ENCODE data around the gene ACVRL1.

DNA sequence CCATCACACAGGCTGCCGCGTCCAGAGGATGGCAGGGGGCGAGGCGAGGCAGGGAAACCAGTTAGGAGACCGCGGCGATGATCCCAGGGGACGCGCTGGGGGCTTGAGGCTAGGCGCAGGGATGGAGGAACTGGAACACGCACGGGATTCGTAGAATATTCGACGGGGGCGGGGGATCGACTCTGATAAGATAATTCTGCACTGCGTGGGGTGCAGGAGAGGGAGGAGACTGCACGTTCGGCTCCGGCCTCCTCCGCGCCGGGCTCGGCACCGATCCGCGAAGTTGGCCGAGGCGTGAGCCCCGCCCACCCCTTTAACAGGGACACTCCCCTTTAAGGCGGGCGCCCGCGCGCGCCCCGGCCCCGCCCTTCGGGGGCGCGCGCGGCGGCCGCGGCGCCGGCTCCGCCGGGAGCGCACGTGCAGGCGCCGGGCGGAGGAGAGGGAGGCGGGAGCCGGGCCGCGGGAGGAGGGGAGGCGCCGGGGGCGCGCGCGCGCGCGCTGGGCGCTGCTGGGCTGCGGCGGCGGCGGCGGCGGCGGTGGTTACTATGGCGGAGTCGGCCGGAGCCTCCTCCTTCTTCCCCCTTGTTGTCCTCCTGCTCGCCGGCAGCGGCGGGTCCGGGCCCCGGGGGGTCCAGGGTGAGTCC is 44.0 kb downstream of the ACVRL1 start, which contains the start of gene ACVR1B:
- TF ChIP-seq, protein P1, sequence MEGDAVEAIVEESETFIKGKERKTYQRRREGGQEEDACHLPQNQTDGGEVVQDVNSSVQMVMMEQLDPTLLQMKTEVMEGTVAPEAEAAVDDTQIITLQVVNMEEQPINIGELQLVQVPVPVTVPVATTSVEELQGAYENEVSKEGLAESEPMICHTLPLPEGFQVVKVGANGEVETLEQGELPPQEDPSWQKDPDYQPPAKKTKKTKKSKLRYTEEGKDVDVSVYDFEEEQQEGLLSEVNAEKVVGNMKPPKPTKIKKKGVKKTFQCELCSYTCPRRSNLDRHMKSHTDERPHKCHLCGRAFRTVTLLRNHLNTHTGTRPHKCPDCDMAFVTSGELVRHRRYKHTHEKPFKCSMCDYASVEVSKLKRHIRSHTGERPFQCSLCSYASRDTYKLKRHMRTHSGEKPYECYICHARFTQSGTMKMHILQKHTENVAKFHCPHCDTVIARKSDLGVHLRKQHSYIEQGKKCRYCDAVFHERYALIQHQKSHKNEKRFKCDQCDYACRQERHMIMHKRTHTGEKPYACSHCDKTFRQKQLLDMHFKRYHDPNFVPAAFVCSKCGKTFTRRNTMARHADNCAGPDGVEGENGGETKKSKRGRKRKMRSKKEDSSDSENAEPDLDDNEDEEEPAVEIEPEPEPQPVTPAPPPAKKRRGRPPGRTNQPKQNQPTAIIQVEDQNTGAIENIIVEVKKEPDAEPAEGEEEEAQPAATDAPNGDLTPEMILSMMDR (conservative IDR thresholded peaks at IDR 0.05), result no peak
- no peak for TF ChIP-seq EZH2 (IDR thresholded peaks at IDR 0.05; ENCODE audit: low read depth)

Measured in PC-9 (cell line).